H9 (cell line): ENCODE results near the gene NPAS3. TPM values are rescaled to one million over a fixed set of nuclear protein-coding genes. Genes with fewer than 3 reads are reported as not detected.

Experiments used
- DNase-seq: peaks from one replicate; pipeline ENCODE4 v3.0.0-alpha.2; 2017
- H2AFZ ChIP-seq: one replicate; pipeline ENCODE4 v1.6.1; 2013; ENCODE audit warnings: mild to moderate bottlenecking, low read length, control low read depth, moderate library complexity
- H2AK5ac ChIP-seq: 2 replicates; pipeline ENCODE4 v1.6.1; 2013; ENCODE audit warnings: low read length, control low read depth, mixed read lengths; ENCODE audit not compliant: insufficient read length
- H2BK120ac ChIP-seq: one replicate; pipeline ENCODE4 v1.6.1; 2013; ENCODE audit warnings: low read depth, mild to moderate bottlenecking, low read length, control low read depth, inconsistent platforms; ENCODE audit not compliant: poor library complexity, severe bottlenecking
- H2BK12ac ChIP-seq: 2 replicates; pipeline ENCODE4 v1.6.1; 2013; ENCODE audit warnings: low read length, control low read depth, mixed read lengths, low read depth; ENCODE audit not compliant: insufficient read length
- H2BK15ac ChIP-seq: 2 replicates; pipeline ENCODE4 v1.6.1; 2013; ENCODE audit warnings: low read depth, low read length, control low read depth
- H2BK20ac ChIP-seq: one replicate; pipeline ENCODE4 v1.6.1; 2013; ENCODE audit warnings: low read depth, mild to moderate bottlenecking, low read length, control low read depth, inconsistent platforms; ENCODE audit not compliant: poor library complexity, severe bottlenecking
- H2BK5ac ChIP-seq: 2 replicates; pipeline ENCODE4 v1.6.1; 2013; ENCODE audit warnings: low read length, control low read depth, mixed read lengths; ENCODE audit not compliant: insufficient read length
- H3K14ac ChIP-seq: 2 replicates; pipeline ENCODE4 v1.6.1; 2013; ENCODE audit warnings: low read length, control low read depth; ENCODE audit not compliant: insufficient read depth
- H3K18ac ChIP-seq: 2 replicates; pipeline ENCODE4 v1.6.1; 2013; ENCODE audit warnings: low read depth, mild to moderate bottlenecking, mixed read lengths, low read length, control low read depth; ENCODE audit not compliant: insufficient read length
- H3K23ac ChIP-seq: 2 replicates; pipeline ENCODE4 v1.6.1; 2013; ENCODE audit warnings: low read length, control low read depth, mixed read lengths, low read depth; ENCODE audit not compliant: insufficient read length
- H3K23me2 ChIP-seq: 2 replicates; pipeline ENCODE4 v1.6.1; 2013; ENCODE audit warnings: low read depth, mild to moderate bottlenecking, mixed read lengths, low read length, control low read depth; ENCODE audit not compliant: insufficient read length, poor library complexity, severe bottlenecking
- H3K27ac ChIP-seq: 2 replicates; pipeline ENCODE4 v1.5.1; 2013; ENCODE audit warnings: low read length, control low read depth, mixed read lengths, low read depth; ENCODE audit not compliant: insufficient read length
- H3K27me3 ChIP-seq: 2 replicates; pipeline ENCODE4 v1.6.1; 2013; ENCODE audit warnings: low read length, control low read depth, inconsistent platforms; ENCODE audit not compliant: insufficient read depth
- H3K4ac ChIP-seq: 2 replicates; pipeline ENCODE4 v1.6.1; 2013; ENCODE audit warnings: low read depth, mild to moderate bottlenecking, control low read depth, inconsistent platforms, low read length, moderate library complexity
- H3K4me1 ChIP-seq: 2 replicates; pipeline ENCODE4 v1.6.1; 2013; ENCODE audit warnings: low read length, control low read depth, inconsistent platforms; ENCODE audit not compliant: insufficient read depth
- H3K4me2 ChIP-seq: 2 replicates; pipeline ENCODE4 v1.6.1; 2013; ENCODE audit warnings: low read length, control low read depth, mixed read lengths; ENCODE audit not compliant: insufficient read length, insufficient read depth
- H3K56ac ChIP-seq: 2 replicates; pipeline ENCODE4 v1.6.1; 2013; ENCODE audit warnings: low read depth, mild to moderate bottlenecking, mixed read lengths, low read length, control low read depth; ENCODE audit not compliant: insufficient read length
- H3K79me1 ChIP-seq: 2 replicates; pipeline ENCODE4 v1.6.1; 2013; ENCODE audit warnings: low read depth, mild to moderate bottlenecking, moderate library complexity, low read length, control low read depth, inconsistent platforms; ENCODE audit not compliant: insufficient read depth, poor library complexity, severe bottlenecking
- H3K79me2 ChIP-seq: 2 replicates; pipeline ENCODE4 v1.6.1; 2013; ENCODE audit warnings: low read length, control low read depth, inconsistent platforms; ENCODE audit not compliant: insufficient read depth
- H3K9ac ChIP-seq: 2 replicates; pipeline ENCODE4 v1.6.1; 2013; ENCODE audit warnings: low read length, control low read depth, mixed read lengths; ENCODE audit not compliant: insufficient read length; ENCODE audit errors: extremely low read depth
- H3K9me3 ChIP-seq: one replicate; pipeline ENCODE4 v1.6.1; 2013; ENCODE audit warnings: low read depth, low read length, inconsistent platforms; ENCODE audit not compliant: control insufficient read depth
- H3T11ph ChIP-seq: one replicate; pipeline ENCODE4 v1.6.1; 2013; ENCODE audit warnings: mild to moderate bottlenecking, low read length, control low read depth, inconsistent platforms
- H4K20me1 ChIP-seq: one replicate; pipeline ENCODE4 v1.6.1; 2013; ENCODE audit not compliant: control insufficient read depth, insufficient read length, insufficient read depth
- H4K5ac ChIP-seq: 2 replicates; pipeline ENCODE4 v1.6.1; 2013; ENCODE audit warnings: low read depth, mild to moderate bottlenecking, mixed read lengths, low read length, control low read depth; ENCODE audit not compliant: insufficient read length
- H4K8ac ChIP-seq: replicated peaks from 2 replicates; pipeline ENCODE4 v1.6.1; 2013; ENCODE audit warnings: low read length, control low read depth, mixed read lengths, low read depth; ENCODE audit not compliant: insufficient read length
- H4K91ac ChIP-seq: 2 replicates; pipeline ENCODE4 v1.6.1; 2013; ENCODE audit warnings: low read depth, mild to moderate bottlenecking, moderate library complexity, mixed read lengths, low read length, control low read depth; ENCODE audit not compliant: insufficient read length
- H3K27ac Mint-ChIP-seq, 3 experiments: 2 replicates in 2 of 3; 3 replicates in 1 of 3; pipeline ENCODE4 v1.8.0; 2020 to 2021; ENCODE audit warnings: mixed read lengths in 3 of 3, mild to moderate bottlenecking in 1 of 3, moderate library complexity in 1 of 3
- H3K27me3 Mint-ChIP-seq: 2 replicates; pipeline ENCODE4 v1.8.0; 2021; ENCODE audit warnings: low read depth, mild to moderate bottlenecking, moderate library complexity, mixed read lengths
- H3K36me3 Mint-ChIP-seq, 3 experiments: 2 replicates in 2 of 3; 3 replicates in 1 of 3; pipeline ENCODE4 v1.8.0; 2020 to 2021; ENCODE audit warnings: low read depth in 3 of 3, mixed read lengths in 3 of 3; ENCODE audit not compliant: insufficient read depth in 1 of 3
- H3K4me1 Mint-ChIP-seq, 2 experiments: 2 replicates each; pipeline ENCODE4 v1.8.0; 2020; ENCODE audit warnings: mixed read lengths in 2 of 2
- H3K4me3 Mint-ChIP-seq, 2 experiments: 2 replicates in 1 of 2; 3 replicates in 1 of 2; pipeline ENCODE4 v1.8.0; 2020 to 2021; ENCODE audit warnings: mild to moderate bottlenecking in 2 of 2, mixed read lengths in 2 of 2, moderate library complexity in 1 of 2
- H3K9me3 Mint-ChIP-seq, 2 experiments: 2 replicates in 1 of 2; 3 replicates in 1 of 2; pipeline ENCODE4 v1.8.0; 2020; ENCODE audit warnings: mild to moderate bottlenecking in 2 of 2, mixed read lengths in 2 of 2, moderate library complexity in 1 of 2
- CTCF ChIP-seq: fragments of 200-600 bp; sonication (generic); conservative IDR thresholded peaks from 3 replicates; pipeline ENCODE4 v1.8.0; 2021; ENCODE audit warnings: antibody characterized with exemption, mild to moderate bottlenecking
- WGBS: extraction: QIAGEN DNeasy Blood & Tissue Kit; methylation state at CpG from one replicate; pipeline ENCODE4 v1.1.7; 2013; ENCODE audit warnings: missing lambda C conversion rate, low lambda C conversion rate, mixed read lengths; ENCODE audit not compliant: insufficient read length; ENCODE audit errors: extremely low coverage; 5-methylcytosine and 5-hydroxymethylcytosine counted together
- total RNA-seq: library from RNA; stranded (reverse); gene quantifications from 2 replicates; pipeline ENCODE4 v1.2.1, GENCODE V29; 2021

The NPAS3 gene
- total RNA-seq, 1 experiment from 2014 or later = 0.17 TPM

- WGBS = no CpG with 5 or more reads among the region's 2 CpGs
- H3K14ac ChIP-seq = no peak overlapping the region
- no peaks in the 10 kb centered on the region for H3K79me2 ChIP-seq
- H3K23ac ChIP-seq = no peak overlapping the region
- no peak overlapping the region for H2BK20ac ChIP-seq
- H3K56ac ChIP-seq = no peak overlapping the region
- no peak overlapping the region for H2AK5ac ChIP-seq
- no peaks in the 10 kb centered on the region; the same call in 1 of the 2 replicates for H3K27me3 Mint-ChIP-seq
- no peak overlapping the region for H2BK15ac ChIP-seq
- no peak overlapping the region for H3K4me3 Mint-ChIP-seq
- H3T11ph ChIP-seq = no peak overlapping the region
- no peaks in the 10 kb centered on the region; a peak in 1 of 7 replicates for H3K36me3 Mint-ChIP-seq
- no peak overlapping the region for H3K4me2 ChIP-seq
- H3K9me3 ChIP-seq = no peaks in the 10 kb centered on the region
- no peak overlapping the region for H2BK12ac ChIP-seq
- no peak overlapping the region for H3K9ac ChIP-seq
- no peak for DNase-seq
- no peaks in the 10 kb centered on the region for H4K20me1 ChIP-seq
- H3K27ac Mint-ChIP-seq = no peak overlapping the region
- H2AFZ ChIP-seq = no peak overlapping the region
- no peak overlapping the region for H4K91ac ChIP-seq
- no peak overlapping the region for H3K18ac ChIP-seq
- peaks cover 0 to 7% of the 10 kb centered on the region in 2 experiments; a peak in 2 of 4 replicates for H3K4me1 Mint-ChIP-seq
- H4K5ac ChIP-seq = no peak overlapping the region
- no peaks in the 10 kb centered on the region for H3K23me2 ChIP-seq
- no peak for TF ChIP-seq CTCF
- H3K4me1 ChIP-seq = no peaks in the 10 kb centered on the region
- H2BK5ac ChIP-seq = no peak overlapping the region
- H3K9me3 Mint-ChIP-seq = no peaks in the 10 kb centered on the region
- H3K79me1 ChIP-seq = no peaks in the 10 kb centered on the region
- H3K4ac ChIP-seq = no peak overlapping the region
- no peak overlapping the region for H4K8ac ChIP-seq
- H2BK120ac ChIP-seq = no peak overlapping the region
- H3K27me3 ChIP-seq = no peaks in the 10 kb centered on the region
- no peak overlapping the region for H3K27ac ChIP-seq
These were observed 451.7 kb downstream of the NPAS3 start for GRCh38 chr14:33390335-33390734.
